Nephron (organoid): Measurements from ENCODE around the gene TRAPPC10.

Experiments used
- H3K27ac Mint-ChIP-seq, 3 experiments: 2 replicates each; pipeline ENCODE4 v1.8.0; 2020; ENCODE audit warnings: mixed read lengths in 3 of 3, mild to moderate bottlenecking in 2 of 3, moderate library complexity in 1 of 3
- H3K27me3 Mint-ChIP-seq: 2 replicates; pipeline ENCODE4 v1.8.0; 2021; ENCODE audit warnings: low read depth, mild to moderate bottlenecking, moderate library complexity, mixed read lengths
- H3K36me3 Mint-ChIP-seq: 2 replicates; pipeline ENCODE4 v1.8.0; 2020; ENCODE audit warnings: low read depth, mixed read lengths
- H3K4me1 Mint-ChIP-seq: 2 replicates; pipeline ENCODE4 v1.8.0; 2020; ENCODE audit warnings: mixed read lengths
- H3K4me3 Mint-ChIP-seq, 3 experiments: 2 replicates each; pipeline ENCODE4 v1.8.0; 2020; ENCODE audit warnings: mild to moderate bottlenecking in 3 of 3, mixed read lengths in 3 of 3, moderate library complexity in 2 of 3
- H3K9me3 Mint-ChIP-seq: 2 replicates; pipeline ENCODE4 v1.8.0; 2020; ENCODE audit warnings: mixed read lengths
- CTCF ChIP-seq, 3 experiments: fragments of 200-600 bp; sonication (generic); IDR thresholded peaks; one replicate each; pipeline ENCODE4 v1.5.0; 2021; ENCODE audit warnings: antibody characterized with exemption in 3 of 3; ENCODE audit not compliant: unreplicated experiment in 3 of 3

TRAPPC10 gene

GRCh38 chr21:43981151-43981870 is 30.8 kb upstream of the TRAPPC10 start:
- peak overlapping the region in 1 of 3 experiments; percentile 72 for H3K27ac Mint-ChIP-seq
- H3K4me3 Mint-ChIP-seq: no peak overlapping the region
- TF ChIP-seq CTCF (IDR thresholded peaks at IDR 0.05; ENCODE audit: unreplicated experiment in 3 of 3): no peak
- H3K27me3 Mint-ChIP-seq: peaks cover 9% of the 10 kb centered on the region
- peaks cover 3% of the 10 kb centered on the region for H3K36me3 Mint-ChIP-seq
- H3K9me3 Mint-ChIP-seq: no peaks in the 10 kb centered on the region
- H3K4me1 Mint-ChIP-seq: peaks cover 34% of the 10 kb centered on the region

- Mint-ChIP-seq H3K4me1 (peaks cover 40% of the 10 kb centered on the region), H3K36me3 (peaks cover 3% of the 10 kb centered on the region), H3K27ac (peak overlapping the region in 1 of 3 experiments; percentile 72), H3K27me3 (peaks cover 9% of the 10 kb centered on the region), H3K9me3 (no peaks in the 10 kb centered on the region), H3K4me3 (no peak overlapping the region)
- no peak for TF ChIP-seq CTCF (IDR thresholded peaks at IDR 0.05; ENCODE audit: unreplicated experiment in 3 of 3)
Measured at GRCh38 chr21:43981871-43982210, 30.3 kb upstream of the TRAPPC10 start.

GRCh38 chr21:43982489-43983078 is 29.5 kb upstream of the TRAPPC10 start:
- Mint-ChIP-seq H3K4me3 (no peak overlapping the region), H3K27me3 (peaks cover 9% of the 10 kb centered on the region), H3K4me1 (peaks cover 40% of the 10 kb centered on the region), H3K9me3 (no peaks in the 10 kb centered on the region), H3K36me3 (peaks cover 3% of the 10 kb centered on the region), H3K27ac (peak overlapping the region in 1 of 3 experiments; percentile 72)
- TF ChIP-seq CTCF (IDR thresholded peaks at IDR 0.05; ENCODE audit: unreplicated experiment in 3 of 3): no peak

GRCh38 chr21:43983390-43983789 is 28.7 kb upstream of the TRAPPC10 start:
- peaks cover 40% of the 10 kb centered on the region for H3K4me1 Mint-ChIP-seq
- peaks cover 3% of the 10 kb centered on the region for H3K36me3 Mint-ChIP-seq
- H3K27me3 Mint-ChIP-seq: peaks cover 9% of the 10 kb centered on the region
- H3K4me3 Mint-ChIP-seq: no peak overlapping the region
- no peak overlapping the region for H3K27ac Mint-ChIP-seq
- no peaks in the 10 kb centered on the region for H3K9me3 Mint-ChIP-seq
- no peak for TF ChIP-seq CTCF (IDR thresholded peaks at IDR 0.05; ENCODE audit: unreplicated experiment in 3 of 3)

GRCh38 chr21:43983860-43984420 is 28.2 kb upstream of the TRAPPC10 start:
- Mint-ChIP-seq H3K27ac (peak overlapping the region in 1 of 3 experiments; percentile 36), H3K9me3 (no peaks in the 10 kb centered on the region), H3K4me1 (peaks cover 40% of the 10 kb centered on the region), H3K27me3 (peaks cover 9% of the 10 kb centered on the region), H3K36me3 (peaks cover 3% of the 10 kb centered on the region), H3K4me3 (no peak overlapping the region)
- TF ChIP-seq CTCF (IDR thresholded peaks at IDR 0.05; ENCODE audit: unreplicated experiment in 3 of 3): no peak
